ENCODE data around the gene DUOX2. TPM values are rescaled to one million over a fixed set of nuclear protein-coding genes. Genes with fewer than 3 reads are reported as not detected.

DUOX2 gene
- total and polyA plus RNA-seq, 2 experiments from 2014 or later: not detected

- peaks cover 3% of the 10 kb centered on the region; the same call in 2 of the 3 replicates for H3K4me1 Mint-ChIP-seq
- no peak overlapping the region for H3K4me2 ChIP-seq
- H3K79me2 ChIP-seq (replicated peaks; ENCODE audit: insufficient read depth): no peaks in the 10 kb centered on the region
- no peak for TF ChIP-seq ETS1 (IDR thresholded peaks at IDR 0.05)
- no peak for TF ChIP-seq POLR2AphosphoS5 (IDR thresholded peaks at IDR 0.05; ENCODE audit: low read depth)
- no peak for TF ChIP-seq JUNB (IDR thresholded peaks at IDR 0.05; ENCODE audit: unreplicated experiment)
- no peak for TF ChIP-seq ZNF331 (CRISPR knock-in tag; IDR thresholded peaks at IDR 0.05; ENCODE audit: low read depth)
- no peak for TF ChIP-seq EZH2 (IDR thresholded peaks at IDR 0.05; ENCODE audit: low read depth, unreplicated experiment)
- no peak for TF ChIP-seq STAT1 (IDR thresholded peaks at IDR 0.05; ENCODE audit: unreplicated experiment)
- TF ChIP-seq EZH2phosphoT487 (IDR thresholded peaks at IDR 0.05; ENCODE audit: unreplicated experiment): no peak
- no peak for TF ChIP-seq NANOG (IDR thresholded peaks at IDR 0.05; ENCODE audit: borderline replicate concordance)
- TF ChIP-seq ZNF114 (CRISPR knock-in tag; IDR thresholded peaks at IDR 0.05): no peak
- TF ChIP-seq CREB1 (CRISPR knock-in tag; IDR thresholded peaks at IDR 0.05; ENCODE audit: low read depth): no peak
- TF ChIP-seq ZNF462 (CRISPR knock-in tag; IDR thresholded peaks at IDR 0.05): no peak
- TF ChIP-seq REST (IDR thresholded peaks at IDR 0.05; ENCODE audit: unreplicated experiment): no peak
- no peak for TF ChIP-seq CTCF (conservative IDR thresholded peaks at IDR 0.05; ENCODE audit: low read depth in 2 of 2)
- no peak for ATAC-seq
- H3F3A ChIP-seq (replicated peaks; ENCODE audit: low read depth): no peaks in the 10 kb centered on the region
- no peak overlapping the region for H3K4me3 Mint-ChIP-seq
- no peak overlapping the region for H2AFZ ChIP-seq
- DNase-seq (ENCODE audit: low spot score): no peak
- no peak overlapping the region for H3K4me3 ChIP-seq
- no peaks in the 10 kb centered on the region; the same call in 2 of the 3 replicates for H3K36me3 Mint-ChIP-seq (ENCODE audit: low read depth)
- H3K27ac Mint-ChIP-seq: no peak overlapping the region
- H3K27me3 ChIP-seq (ENCODE audit: insufficient read depth): peaks cover 43% of the 10 kb centered on the region
- peaks cover 25% of the 10 kb centered on the region for H3K27me3 Mint-ChIP-seq (ENCODE audit: insufficient read depth, low read depth, poor library complexity)
- H3K9me2 ChIP-seq (ENCODE audit: insufficient read depth): no peaks in the 10 kb centered on the region
- H3K36me3 ChIP-seq (ENCODE audit: insufficient read depth): no peaks in the 10 kb centered on the region
- no peaks in the 10 kb centered on the region for H4K20me1 ChIP-seq (replicated peaks; ENCODE audit: insufficient read depth)
- H3K27ac ChIP-seq (ENCODE audit: low read depth): no peak overlapping the region
- H3K4me1 ChIP-seq (ENCODE audit: insufficient read depth): no peaks in the 10 kb centered on the region
- no peaks in the 10 kb centered on the region; the same call in 2 of the 3 replicates for H3K9me3 Mint-ChIP-seq
Observed at GRCh38 chr15:45138814-45139765, 25.1 kb upstream of the DUOX2 start.
